ENCODE measurements around the gene POU1F1.

DNA sequence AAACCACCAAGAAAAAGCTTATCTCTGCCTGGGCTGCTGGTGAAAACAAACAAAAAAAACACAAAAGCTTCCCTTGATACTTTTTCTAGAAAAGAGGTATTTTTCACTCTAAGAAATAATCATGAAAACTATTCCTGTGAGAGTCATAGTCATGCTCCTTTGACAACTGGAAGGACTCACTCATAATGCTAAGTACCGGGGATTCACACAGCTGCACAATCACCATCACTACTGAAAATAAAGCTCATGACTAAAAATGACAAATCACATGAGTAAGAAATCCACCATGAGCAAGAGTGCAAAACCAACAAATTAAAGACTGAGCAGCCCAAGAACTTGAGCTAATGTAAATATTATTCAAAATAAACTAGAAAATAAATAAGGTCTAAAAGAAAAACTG lies 10.6 kb upstream of the POU1F1 start:
- TF ChIP-seq, protein P1, sequence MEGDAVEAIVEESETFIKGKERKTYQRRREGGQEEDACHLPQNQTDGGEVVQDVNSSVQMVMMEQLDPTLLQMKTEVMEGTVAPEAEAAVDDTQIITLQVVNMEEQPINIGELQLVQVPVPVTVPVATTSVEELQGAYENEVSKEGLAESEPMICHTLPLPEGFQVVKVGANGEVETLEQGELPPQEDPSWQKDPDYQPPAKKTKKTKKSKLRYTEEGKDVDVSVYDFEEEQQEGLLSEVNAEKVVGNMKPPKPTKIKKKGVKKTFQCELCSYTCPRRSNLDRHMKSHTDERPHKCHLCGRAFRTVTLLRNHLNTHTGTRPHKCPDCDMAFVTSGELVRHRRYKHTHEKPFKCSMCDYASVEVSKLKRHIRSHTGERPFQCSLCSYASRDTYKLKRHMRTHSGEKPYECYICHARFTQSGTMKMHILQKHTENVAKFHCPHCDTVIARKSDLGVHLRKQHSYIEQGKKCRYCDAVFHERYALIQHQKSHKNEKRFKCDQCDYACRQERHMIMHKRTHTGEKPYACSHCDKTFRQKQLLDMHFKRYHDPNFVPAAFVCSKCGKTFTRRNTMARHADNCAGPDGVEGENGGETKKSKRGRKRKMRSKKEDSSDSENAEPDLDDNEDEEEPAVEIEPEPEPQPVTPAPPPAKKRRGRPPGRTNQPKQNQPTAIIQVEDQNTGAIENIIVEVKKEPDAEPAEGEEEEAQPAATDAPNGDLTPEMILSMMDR (IDR thresholded peaks at IDR 0.05; ENCODE audit: low read depth, low read length) = no peak
- no peak for TF ChIP-seq EZH2phosphoT487 (IDR thresholded peaks at IDR 0.05; ENCODE audit: low read depth)
